NCI-H2029 (cell line): Measurements from ENCODE around the gene MORC1.
"Not testable (repeated sequence)": the region's sequence is repeated elsewhere in the genome, so short reads cannot be mapped to it uniquely, and the experiment has no call there.

Experiments
- DNase-seq: peaks from one replicate; lab custom pipeline; 2025; lab: John Stamatoyannopoulos, UW

MORC1 gene, protein sequence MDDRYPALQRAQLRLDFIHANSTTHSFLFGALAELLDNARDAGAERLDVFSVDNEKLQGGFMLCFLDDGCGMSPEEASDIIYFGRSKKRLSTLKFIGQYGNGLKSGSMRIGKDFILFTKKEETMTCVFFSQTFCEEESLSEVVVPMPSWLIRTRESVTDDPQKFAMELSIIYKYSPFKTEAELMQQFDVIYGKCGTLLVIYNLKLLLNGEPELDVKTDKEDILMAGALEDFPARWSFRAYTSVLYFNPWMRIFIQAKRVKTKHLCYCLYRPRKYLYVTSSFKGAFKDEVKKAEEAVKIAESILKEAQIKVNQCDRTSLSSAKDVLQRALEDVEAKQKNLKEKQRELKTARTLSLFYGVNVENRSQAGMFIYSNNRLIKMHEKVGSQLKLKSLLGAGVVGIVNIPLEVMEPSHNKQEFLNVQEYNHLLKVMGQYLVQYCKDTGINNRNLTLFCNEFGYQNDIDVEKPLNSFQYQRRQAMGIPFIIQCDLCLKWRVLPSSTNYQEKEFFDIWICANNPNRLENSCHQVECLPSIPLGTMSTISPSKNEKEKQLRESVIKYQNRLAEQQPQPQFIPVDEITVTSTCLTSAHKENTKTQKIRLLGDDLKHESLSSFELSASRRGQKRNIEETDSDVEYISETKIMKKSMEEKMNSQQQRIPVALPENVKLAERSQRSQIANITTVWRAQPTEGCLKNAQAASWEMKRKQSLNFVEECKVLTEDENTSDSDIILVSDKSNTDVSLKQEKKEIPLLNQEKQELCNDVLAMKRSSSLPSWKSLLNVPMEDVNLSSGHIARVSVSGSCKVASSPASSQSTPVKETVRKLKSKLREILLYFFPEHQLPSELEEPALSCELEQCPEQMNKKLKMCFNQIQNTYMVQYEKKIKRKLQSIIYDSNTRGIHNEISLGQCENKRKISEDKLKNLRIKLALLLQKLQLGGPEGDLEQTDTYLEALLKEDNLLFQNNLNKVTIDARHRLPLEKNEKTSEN

DNA sequence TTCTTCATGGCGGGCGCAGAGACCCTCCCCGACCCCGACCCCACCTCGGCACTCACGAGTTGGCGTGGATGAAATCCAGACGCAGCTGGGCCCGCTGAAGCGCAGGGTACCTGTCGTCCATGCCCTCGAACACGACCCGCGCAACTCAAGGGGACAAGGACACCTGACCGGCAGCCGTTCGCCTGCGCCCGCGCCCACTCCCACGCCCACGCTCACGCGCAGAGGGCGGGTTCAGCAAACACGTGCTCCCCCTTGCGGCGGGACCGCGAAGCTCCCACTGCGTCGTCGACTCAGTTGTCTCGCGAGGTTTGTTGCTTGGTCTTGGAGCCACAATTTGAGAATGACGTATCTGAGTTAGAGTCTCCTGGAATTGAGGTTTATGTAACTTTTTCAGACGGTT lies at the start of gene MORC1:
Gene MORC1 (minus strand): TSS at position 196 of the 400 bp plus-strand sequence. CDS start 75 bp downstream, at position 121.
- peak; percentile 45 for DNase-seq

DNA sequence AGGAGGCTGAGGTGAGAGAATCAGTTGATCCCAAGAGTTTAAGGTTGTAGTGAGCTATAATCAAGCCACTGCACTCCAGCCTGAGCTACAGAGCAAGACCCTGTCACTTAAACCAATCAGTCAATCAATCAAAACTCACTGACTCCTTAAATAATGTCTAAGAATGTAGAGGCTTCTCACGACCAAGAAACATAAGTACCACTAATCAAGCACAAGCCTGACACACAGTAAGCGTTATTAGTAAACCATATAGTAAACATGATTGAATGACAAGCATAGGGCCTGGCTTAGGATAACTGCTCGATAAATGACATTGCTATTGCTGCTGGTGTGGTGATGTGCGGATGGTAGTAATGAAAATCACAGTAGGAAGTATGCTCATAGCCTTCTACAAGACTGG lies 48.0 kb upstream of the MORC1 start:
- no peak for DNase-seq

DNA sequence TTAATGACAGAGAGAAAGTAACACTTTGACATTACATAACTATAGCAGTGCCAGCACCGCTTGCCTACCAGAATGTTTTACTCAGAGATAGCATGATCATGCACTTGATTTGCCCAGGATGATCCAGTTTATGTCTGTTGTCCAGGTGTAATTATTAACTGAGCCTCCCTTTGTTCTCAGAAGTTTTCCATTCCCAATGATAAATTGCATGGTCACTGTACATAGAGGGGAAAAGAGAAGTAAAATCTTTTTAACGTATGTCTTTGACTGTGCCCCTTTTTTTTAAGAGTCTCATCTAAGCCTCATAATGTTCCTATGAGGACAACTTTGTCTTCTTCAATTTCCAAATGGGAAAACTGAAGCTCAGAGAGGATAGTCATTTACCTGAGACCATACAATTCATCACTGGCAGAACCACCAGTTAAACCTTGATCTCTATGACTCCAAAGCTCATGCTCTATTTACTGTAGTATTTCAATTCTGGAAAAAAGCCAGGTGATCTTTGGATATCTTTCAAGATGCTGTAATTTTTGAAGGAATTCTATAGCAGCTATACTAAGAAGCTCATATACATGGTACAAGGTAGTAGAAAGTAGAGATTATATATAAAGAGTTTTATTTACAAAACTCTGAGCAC lies 43.7 kb upstream of the MORC1 start:
- no peak for DNase-seq

DNA sequence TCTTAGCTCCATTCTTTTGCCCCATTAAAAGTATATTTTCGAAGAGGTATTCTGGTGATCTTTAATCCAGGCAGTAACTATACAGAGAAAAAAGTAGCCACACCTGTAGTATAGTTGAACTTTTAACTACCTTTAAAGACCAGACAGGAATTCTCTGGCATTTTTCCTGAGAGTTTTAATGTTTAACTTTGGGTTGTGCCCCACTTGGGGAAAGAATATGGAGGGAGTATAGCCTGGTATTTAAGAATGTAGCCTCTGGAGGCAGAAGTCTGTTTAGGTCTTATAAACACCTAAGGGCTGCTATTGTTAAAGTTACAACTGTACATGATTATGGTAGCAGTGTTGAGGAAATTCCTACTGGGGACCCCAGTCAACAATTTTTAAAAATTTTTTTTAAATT lies 37.9 kb upstream of the MORC1 start:
- DNase-seq, result no peak

DNA sequence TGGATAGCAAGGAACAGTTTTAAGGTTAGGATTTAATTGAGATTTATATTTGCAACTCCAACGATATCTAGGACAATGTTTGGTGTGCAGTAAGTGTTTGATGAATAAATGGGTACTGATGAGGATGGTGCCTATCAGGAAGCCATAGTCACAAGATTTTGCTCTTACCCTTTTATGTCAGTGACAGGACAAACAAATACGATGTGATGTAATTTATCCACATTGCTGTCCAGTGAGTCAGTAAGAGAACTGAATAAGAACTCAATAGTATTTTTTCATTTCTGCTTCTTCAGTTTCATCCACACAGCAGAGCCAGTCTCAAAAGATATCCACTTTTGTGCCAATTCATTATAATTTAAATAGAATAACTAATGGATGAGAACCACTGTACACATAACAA lies 37.0 kb upstream of the MORC1 start:
- DNase-seq, result no peak

DNA sequence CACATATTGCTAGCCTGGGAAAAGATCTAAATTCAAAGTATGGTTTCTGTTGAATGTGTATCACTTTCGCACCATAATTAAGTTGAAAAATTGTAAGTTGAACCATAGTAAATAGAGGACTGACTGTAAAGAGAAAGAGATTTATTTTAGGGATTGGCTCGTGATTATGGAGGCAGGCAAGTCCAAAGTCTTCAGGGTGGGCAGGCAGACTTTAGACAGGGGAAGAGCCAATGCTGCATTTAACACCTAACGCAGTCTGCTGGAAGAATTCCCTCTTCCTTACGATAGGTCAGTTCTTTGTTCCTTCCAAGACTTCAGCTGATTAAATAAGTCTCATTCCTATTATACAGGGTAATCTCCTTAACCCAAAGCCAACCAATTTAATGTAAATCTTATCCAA lies 34.4 kb upstream of the MORC1 start:
- DNase-seq, result no peak

DNA sequence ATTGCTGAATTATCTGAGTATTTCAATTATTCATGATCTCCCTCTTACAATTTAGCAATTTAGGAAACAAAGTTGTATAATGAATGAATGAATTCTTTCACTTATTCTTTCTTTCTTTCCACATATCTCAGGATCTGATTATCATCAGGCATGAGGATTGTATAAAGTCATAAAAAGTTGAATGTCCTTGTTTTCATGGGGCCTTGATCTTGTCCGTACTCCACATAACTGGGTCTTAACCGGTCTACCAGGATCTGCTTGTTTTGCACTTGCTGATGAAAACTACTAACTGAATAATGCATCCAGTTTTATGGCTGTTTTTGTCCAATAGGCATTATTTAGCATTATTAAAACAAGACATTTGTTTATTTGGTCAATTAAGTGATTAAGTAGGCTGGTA lies 31.1 kb upstream of the MORC1 start:
- DNase-seq, result no peak

DNA sequence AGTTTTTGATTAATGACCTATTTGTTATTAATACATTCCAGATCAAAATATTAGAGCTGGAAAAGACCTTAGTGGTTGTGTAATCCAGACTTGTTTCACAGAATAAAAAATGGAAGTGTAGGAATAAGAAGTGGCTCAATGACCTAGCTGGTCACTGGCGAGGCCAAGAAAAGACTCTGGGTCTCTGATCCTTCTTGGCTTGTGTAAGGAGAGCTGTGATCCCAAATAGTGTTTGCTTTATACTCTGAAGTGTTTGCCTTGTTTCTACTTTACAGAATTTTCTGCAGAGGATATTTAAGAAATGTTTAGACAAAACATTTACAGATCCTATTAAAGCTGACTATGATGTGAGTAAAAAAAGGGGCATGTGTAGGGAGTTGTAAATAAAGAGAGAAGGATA lies 25.7 kb upstream of the MORC1 start:
- DNase-seq, result no peak

DNA sequence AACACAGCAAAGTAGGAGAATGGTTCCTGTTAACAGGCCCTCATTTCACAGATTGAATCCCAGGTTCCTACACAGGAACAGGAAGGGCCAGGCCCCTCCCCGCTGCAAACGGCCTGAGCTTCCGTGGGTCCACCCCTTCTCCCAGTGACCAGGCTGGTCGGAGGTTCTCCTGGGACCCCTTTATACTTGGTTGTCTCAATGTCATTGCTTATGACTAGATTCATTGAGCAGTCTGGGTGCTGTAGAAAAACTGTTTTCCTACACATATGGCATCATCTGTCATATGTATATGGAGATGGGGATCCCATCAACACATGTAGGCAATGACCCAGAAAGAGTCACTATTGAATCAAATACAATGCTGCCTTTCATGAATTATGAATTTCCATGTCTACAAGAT lies 22.4 kb upstream of the MORC1 start:
- no peak for DNase-seq

DNA sequence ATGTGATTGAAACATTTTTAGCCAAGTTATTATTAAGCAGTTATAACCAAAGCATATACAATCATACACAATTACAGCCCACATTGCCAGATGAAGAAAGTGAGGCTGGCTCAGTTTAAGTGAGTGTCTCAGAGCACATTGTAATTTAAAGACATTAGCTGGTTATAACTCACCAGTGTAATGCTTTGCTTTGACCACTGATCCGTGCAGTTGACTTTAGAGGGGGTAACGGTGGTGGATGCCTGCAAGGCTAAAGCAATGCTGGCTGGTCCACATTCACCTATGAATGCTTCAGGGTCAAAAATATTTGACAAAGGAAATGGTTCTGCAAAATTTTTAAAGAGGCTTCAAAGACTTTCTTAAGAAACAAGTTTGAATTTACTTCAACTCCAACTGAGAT lies 19.8 kb upstream of the MORC1 start:
- no peak for DNase-seq

DNA sequence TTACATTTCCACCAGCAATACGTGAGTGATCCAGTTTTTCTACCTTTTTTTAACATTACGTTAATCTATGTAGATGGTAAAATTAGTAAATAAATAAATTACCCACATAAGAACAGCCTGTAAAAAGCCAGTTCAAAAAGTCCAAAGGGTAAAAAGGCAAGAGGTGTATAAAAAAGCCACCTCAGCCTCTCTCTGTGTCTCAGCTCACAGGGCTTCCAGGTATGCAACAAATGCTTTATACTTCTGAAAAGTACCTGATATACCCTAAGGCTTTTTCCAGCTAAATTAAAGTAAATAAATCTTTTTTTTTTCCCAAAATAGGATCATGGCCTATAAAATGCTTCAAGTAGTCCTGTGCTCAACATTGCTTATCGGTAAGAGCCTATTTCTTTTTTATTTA lies 18.6 kb upstream of the MORC1 start, which contains the start of gene C3orf85:
Gene C3orf85 (plus strand): TSS at position 197 of the 400 bp plus-strand sequence. CDS start 129 bp downstream, at position 326.
- DNase-seq, result no peak

DNA sequence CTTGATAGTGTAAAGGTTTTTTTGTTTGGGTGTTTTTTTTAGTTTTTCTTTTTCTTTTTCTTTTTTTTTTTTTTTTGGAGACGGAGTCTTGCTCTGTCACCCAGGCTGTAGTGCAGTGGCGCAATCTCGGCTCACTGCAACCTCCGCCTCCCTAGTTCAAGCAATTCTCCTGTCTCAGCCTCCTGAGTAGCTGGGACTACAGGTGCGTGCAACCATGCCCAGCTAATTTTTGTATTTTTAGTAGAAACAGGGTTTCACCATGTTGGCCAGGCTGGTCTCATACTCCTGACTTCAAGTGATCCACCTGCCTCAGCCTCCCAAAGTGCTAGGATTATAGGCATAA lies 15.5 kb upstream of the MORC1 start:
- DNase-seq, result not testable (repeated sequence)

DNA sequence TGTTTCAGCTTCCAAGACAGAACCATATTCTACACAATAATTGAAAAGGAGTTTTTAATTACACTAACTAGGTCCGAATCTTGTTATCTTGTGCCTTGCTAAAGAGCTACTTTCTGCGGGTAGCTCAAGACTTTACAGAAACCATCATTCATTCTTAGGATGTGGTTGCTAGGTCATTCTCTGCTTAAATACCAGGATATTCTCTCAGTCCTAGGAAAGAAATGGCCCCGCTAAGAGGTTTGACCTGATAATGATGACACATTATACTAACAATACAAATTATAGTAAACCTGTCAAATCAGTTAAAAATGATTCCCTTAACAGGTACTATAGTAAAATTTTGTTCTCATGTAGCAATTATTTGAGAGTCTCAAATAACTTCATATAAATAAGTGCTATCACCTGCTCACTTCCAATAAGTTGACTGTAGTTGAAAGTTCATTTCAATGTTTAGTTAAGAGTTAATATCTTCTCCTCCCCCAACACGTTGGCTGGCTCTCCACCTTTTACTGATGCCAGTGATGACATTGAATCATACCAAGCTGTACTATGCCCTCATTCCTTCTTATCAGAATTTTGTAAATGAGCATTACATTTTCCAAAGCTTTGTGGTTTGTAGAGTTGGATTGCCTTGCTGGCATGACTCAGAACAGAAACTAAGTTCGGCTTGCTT lies 15.0 kb upstream of the MORC1 start:
- no peak for DNase-seq

DNA sequence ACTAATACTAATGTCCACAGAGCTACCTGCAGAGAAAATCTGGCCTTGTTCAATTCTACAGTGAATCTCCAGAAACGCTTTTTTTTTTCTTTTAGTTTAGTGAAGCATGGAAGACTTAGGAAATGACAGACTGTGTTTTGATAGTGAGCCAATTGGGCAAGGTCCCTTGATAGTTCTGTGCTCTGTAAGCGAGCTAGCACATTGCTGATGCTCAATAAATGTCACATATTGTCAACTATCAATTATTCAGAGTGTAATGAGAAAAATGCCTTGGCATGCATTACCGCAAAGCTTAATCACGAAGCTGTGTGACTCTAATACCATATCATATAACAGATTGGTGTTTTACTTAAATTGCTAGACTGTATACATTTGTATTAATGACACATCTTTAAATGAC lies 13.3 kb upstream of the MORC1 start:
- DNase-seq, result no peak

DNA sequence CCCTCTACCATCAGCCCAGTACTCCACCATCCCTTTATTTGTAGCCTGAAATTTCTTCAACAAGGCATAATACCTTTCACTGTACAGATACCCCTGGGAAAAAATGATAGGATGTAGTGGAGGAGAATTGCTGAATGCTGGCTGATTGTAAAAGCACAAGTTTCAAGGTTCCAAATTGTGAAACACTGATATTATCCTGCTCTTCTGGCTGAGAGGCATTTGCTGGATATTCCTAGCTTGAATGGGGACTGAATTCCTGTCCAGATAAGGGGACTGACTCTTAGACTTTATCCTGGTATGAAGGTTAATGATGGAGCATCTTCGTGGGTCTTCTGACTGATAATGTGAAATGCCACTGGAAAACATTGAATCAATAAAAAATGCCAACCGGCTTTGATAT lies 9.6 kb upstream of the MORC1 start:
- no peak for DNase-seq

DNA sequence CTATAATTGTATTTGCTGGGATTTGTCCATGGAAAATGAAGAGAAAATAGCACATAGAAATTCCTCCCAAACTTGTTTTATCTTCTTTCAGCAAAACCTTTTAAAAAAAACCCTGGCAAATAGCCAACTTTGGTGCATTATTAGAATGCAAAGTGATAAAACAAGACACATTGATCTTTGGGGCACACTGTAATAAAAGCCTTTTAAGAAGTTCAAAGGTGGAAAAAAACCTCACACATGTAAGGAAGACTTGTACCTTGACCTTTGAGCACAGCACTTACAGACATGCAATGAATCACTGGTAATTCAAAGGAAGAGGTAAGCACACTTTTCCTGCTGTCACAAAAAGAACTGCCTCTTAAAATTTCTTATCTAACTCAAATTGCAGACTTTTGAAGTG lies 8.0 kb upstream of the MORC1 start:
- DNase-seq, result no peak

DNA sequence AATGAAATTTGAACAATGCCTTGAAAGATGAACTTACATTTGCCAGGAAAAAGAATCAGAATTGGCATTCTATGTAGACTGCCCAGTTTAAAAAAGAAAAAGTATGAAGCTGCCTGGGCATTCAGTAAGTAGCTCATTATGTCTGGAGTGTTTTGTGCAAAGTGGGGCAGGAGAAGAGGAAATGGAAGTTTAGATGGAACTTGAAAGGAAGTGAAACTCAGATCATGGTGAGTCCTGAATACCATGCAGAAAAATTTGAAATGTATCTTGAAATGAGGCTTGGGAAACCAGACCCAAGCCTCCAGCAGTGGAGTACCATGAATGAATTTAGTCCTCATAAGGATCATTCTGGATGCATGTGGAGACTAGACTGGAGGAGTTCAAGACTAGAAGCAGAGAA lies 4.8 kb upstream of the MORC1 start:
- DNase-seq, result no peak

DNA sequence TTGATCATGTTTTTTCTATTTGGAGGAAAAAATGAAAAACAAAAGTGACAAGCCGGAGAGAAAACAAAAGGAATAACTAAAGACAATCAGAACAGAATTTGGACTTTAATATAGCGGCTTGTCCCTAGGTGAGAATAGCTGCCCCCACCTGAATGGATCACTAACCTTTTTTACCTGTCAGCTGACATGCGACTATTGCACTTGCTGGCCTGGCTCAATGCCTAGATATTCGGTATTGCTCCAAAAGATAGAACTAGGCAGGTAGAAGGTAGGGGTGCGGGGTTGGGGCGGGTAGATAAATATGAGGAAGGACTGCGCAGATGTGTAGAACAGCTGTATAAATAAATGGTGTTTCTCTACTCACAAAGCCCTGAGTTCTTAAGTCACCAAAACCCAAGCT lies 650 bp upstream of the MORC1 start:
- peak; percentile 49 for DNase-seq

DNA sequence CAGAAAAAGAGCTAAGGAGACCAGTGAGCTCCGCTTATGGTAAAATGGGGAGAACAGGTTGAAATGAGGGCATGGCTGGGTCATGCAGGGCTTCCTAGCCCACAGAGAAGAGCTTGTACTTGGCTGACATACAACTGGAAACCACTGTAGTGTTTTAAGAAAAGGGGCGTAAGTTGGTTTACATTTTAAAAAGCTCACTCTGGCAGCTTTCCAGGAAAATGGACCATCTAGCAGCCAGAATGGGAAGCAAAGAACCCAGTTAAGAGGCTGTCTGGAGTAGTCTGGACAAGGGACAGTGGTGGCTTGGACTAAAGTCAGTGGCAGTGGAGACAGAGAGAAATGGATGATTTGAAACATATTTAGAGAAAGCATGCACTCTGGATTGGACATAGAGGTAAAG lies 1.9 kb downstream of the MORC1 start:
- no peak for DNase-seq

DNA sequence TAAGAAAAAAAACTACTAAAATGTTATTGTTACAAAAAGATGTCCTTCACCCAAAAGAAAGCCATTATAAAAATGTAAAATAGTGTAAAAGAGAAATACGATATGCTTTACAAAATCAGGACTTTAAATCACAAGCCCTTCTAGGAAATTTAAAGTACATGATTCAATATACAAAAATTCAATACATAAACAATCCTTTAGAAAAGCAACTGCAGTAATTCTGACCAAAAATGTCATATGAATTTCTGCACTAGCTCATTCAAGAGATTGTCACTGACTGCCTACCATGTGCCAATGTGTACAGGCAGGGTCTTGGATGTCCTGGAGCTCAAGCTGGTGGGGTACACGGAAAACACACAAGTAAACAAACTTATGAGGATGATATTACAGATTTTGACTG lies 2.5 kb downstream of the MORC1 start:
- DNase-seq, result no peak

DNA sequence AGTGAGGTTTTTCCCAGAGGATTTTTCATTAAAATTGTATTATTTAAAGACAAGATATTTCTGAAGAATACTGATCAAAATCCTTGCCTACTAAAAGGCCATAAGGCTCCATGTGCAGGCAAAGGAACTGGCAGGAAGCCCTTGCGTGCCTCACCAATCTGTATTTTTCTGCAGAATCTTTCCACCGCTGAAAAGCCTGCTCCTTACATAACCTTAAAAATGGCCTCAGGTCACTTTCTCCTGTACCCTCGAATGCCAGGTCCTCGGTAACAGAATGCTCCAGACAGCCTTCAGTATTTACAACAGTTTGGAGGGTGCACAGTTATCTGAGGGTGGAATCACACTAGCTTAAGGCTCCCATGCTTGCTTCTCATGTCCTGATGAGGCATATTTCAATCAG lies 3.2 kb downstream of the MORC1 start:
- no peak for DNase-seq
